AG04450 (cell line): Measurements from ENCODE around the gene MTG1. TPM values are rescaled to one million over a fixed set of nuclear protein-coding genes. Genes with fewer than 3 reads are reported as not detected.

ENCODE experiments used
- CTCF ChIA-PET: fragments of 300-600, 350-600 bp; formaldehyde crosslinking; extraction: SDS; loops from one replicate; lab custom pipeline; 2022; ENCODE audit warnings: antibody characterized with exemption, inconsistent platforms; lab: Charles Lee
- POLR2A ChIA-PET: fragments of 350-600 bp; formaldehyde crosslinking; extraction: SDS; loops from one replicate; lab custom pipeline; 2021; ENCODE audit warnings: antibody characterized with exemption, inconsistent platforms; lab: Yijun Ruan, JAX
- DNase-seq: peaks from one replicate; pipeline ENCODE4 v3.0.0-alpha.2; 2011; ENCODE audit warnings: low read depth, low spot score
- H3K27ac ChIP-seq: one replicate; pipeline ENCODE4 v1.5.1; 2012; ENCODE audit warnings: low read depth, low read length, control low read depth
- H3K27me3 ChIP-seq: one replicate; pipeline ENCODE4 v1.6.0; 2012; ENCODE audit warnings: low read length; ENCODE audit not compliant: control insufficient read depth, insufficient read depth
- H3K4me3 ChIP-seq: 2 replicates; pipeline ENCODE4 v1.5.1; 2011; ENCODE audit warnings: mild to moderate bottlenecking, low read depth, low read length, control low read depth
- H3K9me3 ChIP-seq: 2 replicates; pipeline ENCODE4 v1.5.1; 2012; ENCODE audit warnings: low read length; ENCODE audit not compliant: control insufficient read depth, insufficient read depth
- CTCF ChIP-seq: IDR thresholded peaks from 2 replicates; pipeline ENCODE4 v1.5.1; 2011; ENCODE audit warnings: low read depth, low read length, control low read depth, inconsistent platforms
- polyA plus RNA-seq: library from polyadenylated mRNA; depleted of rRNA; stranded (reverse); fragments of >200 nt; gene quantifications from 2 replicates; pipeline ENCODE4 v1.2.3, GENCODE V29; 2011

Gene MTG1
- polyA plus RNA-seq, 1 experiment, result 36.1 TPM

- ChIA-PET CTCF (interaction anchor here (0.6 to 1.9 kb wide), 2 partner anchors 22 to 37 kb away, joined by 3 to 7 read pairs; no protein-coding TSS in a partner anchor), POLR2A (interaction anchor here (1.2 kb wide), 1 partner anchor 10 kb away, joined by 3 read pairs; no protein-coding TSS in a partner anchor)
- DNase-seq, result no peak
- Histone ChIP-seq H3K4me3 (no peak overlapping the region), H3K27ac (no peak overlapping the region), H3K27me3 (peaks cover 3% of the 10 kb centered on the region), H3K9me3 (no peaks in the 10 kb centered on the region; the same call in 1 of the 2 replicates)
- no peak for TF ChIP-seq CTCF
Measured at GRCh38 chr10:133351408-133352318, 42.3 kb upstream of the MTG1 start.

GRCh38 chr10:133353202-133353959, 40.6 kb upstream of the MTG1 start:
- Histone ChIP-seq H3K4me3 (no peak overlapping the region), H3K27ac (no peak overlapping the region), H3K27me3 (no peaks in the 10 kb centered on the region), H3K9me3 (no peaks in the 10 kb centered on the region; the same call in 1 of the 2 replicates)
- DNase-seq, result no peak
- ChIA-PET CTCF (interaction anchor here (1.6 kb wide), 1 partner anchor 24 kb away, joined by 8 read pairs; no protein-coding TSS in a partner anchor), POLR2A (no interaction called here)
- no peak for TF ChIP-seq CTCF

GRCh38 chr10:133353988-133354605, 39.9 kb upstream of the MTG1 start:
- Histone ChIP-seq H3K9me3 (no peaks in the 10 kb centered on the region; the same call in 1 of the 2 replicates), H3K27ac (no peak overlapping the region), H3K4me3 (no peak overlapping the region), H3K27me3 (no peaks in the 10 kb centered on the region)
- ChIA-PET CTCF (interaction anchor here (1.6 kb wide), 1 partner anchor 25 kb away, joined by 8 read pairs; no protein-coding TSS in a partner anchor), POLR2A (no interaction called here)
- DNase-seq, result no peak
- no peak for TF ChIP-seq CTCF

- H3K9me3 ChIP-seq, result no peaks in the 10 kb centered on the region; the same call in 1 of the 2 replicates
- no peak overlapping the region for H3K27ac ChIP-seq
- ChIA-PET POLR2A (no interaction called here), CTCF (interaction anchor here (1.2 kb wide), 1 partner anchor 25 kb away, joined by 5 read pairs; no protein-coding TSS in a partner anchor)
- no peaks in the 10 kb centered on the region for H3K27me3 ChIP-seq
- no peak for DNase-seq
- no peak overlapping the region for H3K4me3 ChIP-seq
- no peak for TF ChIP-seq CTCF
Measured at GRCh38 chr10:133354672-133355240, 39.2 kb upstream of the MTG1 start.
